HG03460 (cell line): ENCODE data around the gene CALR.
"Not testable (repeated sequence)": the region's sequence is repeated elsewhere in the genome, so short reads cannot be mapped to it uniquely, and the experiment has no call there.

ENCODE experiments used
- ATAC-seq: cut with Tn5 transposase; IDR thresholded peaks from one replicate; pipeline ENCODE4 v1.9.1; 2021; ENCODE audit not compliant: unreplicated experiment

Gene CALR

GRCh38 chr19:12933287-12934072 is 4.9 kb upstream of the CALR start, which contains the start of gene FARSA:
Gene FARSA, minus strand, starts transcription at chr19:12933711. Its CDS starts 15 bp downstream, at chr19:12933696.
- peak; percentile 43 for ATAC-seq

GRCh38 chr19:12935071-12935470 is 3.3 kb upstream of the CALR start:
- no peak for ATAC-seq

GRCh38 chr19:12936582-12936981 is 1.8 kb upstream of the CALR start:
- no peak for ATAC-seq

- ATAC-seq = no peak
These were observed 1.1 kb upstream of the CALR start for GRCh38 chr19:12937093-12937926.

- no peak for ATAC-seq
These were observed 581 bp downstream of the CALR start for GRCh38 chr19:12938779-12939601.

GRCh38 chr19:12939975-12940423 is 1.6 kb downstream of the CALR start:
- no peak for ATAC-seq

- no peak for ATAC-seq
These were observed 2.5 kb downstream of the CALR start for GRCh38 chr19:12940897-12941296.

- no peak for ATAC-seq
These were observed 5.1 kb downstream of the CALR start for GRCh38 chr19:12943437-12944044.

GRCh38 chr19:12944104-12944674 is 5.8 kb downstream of the CALR start:
- no peak for ATAC-seq

GRCh38 chr19:12945479-12946091 is 7.2 kb downstream of the CALR start, which contains the start of gene RAD23A:
Gene RAD23A, plus strand, starts transcription at chr19:12945862. Its CDS starts 87 bp downstream, at chr19:12945949.
- ATAC-seq = peak; percentile 66

- peak; percentile 34 for ATAC-seq
These were observed 7.8 kb downstream of the CALR start for GRCh38 chr19:12946092-12946721.

- no peak for ATAC-seq
These were observed 8.5 kb downstream of the CALR start for GRCh38 chr19:12946731-12947496.

- ATAC-seq = no peak
These were observed 9.5 kb downstream of the CALR start for GRCh38 chr19:12947702-12948611.

- no peak for ATAC-seq
These were observed 10.4 kb downstream of the CALR start for GRCh38 chr19:12948612-12949362.

GRCh38 chr19:12949363-12950283 is 11.2 kb downstream of the CALR start:
- ATAC-seq = no peak

- ATAC-seq = not testable (repeated sequence)
These were observed 13.6 kb downstream of the CALR start for GRCh38 chr19:12952050-12952449.
